HG03439 (cell line): ENCODE measurements around the gene LRMDA.

Experiments
- ATAC-seq: cut with Tn5 transposase; IDR thresholded peaks from one replicate; pipeline ENCODE4 v1.9.1; 2021; ENCODE audit warnings: mild to moderate bottlenecking, moderate library complexity; ENCODE audit not compliant: unreplicated experiment

The LRMDA gene

DNA sequence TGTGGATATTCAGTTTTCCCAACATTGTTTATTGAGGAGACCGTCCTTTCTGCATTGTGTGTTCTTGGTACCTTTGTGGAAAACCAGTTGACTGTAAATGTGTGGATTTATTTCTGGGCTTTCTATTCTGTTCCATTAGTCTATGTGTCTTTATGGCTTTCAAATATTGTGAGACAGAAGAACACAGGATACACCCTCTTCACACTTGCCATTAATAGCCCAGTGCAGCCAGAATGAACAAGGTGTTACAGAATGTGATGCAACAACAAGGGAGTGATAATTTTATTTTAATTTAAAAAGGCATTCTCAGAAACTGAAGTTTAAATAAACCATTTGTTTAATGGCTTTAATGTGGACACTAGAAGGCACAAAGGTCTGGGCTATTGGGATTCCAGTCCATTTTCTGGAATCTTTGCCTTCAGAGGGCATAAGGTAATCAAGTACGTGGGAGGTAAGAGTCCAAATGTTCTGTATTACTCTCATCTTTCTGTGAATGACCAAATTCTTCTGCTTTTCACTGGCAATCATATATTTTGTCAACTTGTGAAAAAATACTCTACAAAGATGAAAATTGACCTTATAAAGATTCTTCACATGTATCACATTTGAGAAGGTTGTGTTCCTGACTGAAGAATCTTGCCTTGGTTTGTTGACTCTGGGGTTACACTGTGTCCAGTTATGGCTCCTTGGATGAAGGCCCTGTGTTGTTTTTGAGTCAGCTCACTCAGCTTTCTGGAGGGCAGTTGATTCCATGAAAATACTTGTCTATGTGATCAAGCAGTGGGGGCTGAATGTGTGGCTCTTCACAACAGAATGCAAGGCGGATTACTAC lies 962.7 kb downstream of the LRMDA start:
- ATAC-seq: no peak

DNA sequence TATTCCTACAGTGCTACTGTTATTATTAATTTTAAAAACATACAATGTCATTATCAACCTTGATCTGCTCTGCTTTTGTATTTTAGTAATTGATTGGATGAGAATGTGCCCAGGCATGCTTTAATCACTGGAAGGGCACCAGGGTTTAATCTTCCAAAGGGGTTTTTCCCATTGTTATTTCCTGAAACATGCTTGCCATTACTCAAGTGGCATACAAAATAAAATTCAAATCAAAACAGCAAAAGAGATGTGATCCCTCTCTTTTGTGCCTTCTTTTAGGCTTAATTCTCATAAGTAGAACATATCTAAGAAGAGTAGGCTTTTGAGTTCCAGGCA lies 963.3 kb downstream of the LRMDA start:
- ATAC-seq: no peak

DNA sequence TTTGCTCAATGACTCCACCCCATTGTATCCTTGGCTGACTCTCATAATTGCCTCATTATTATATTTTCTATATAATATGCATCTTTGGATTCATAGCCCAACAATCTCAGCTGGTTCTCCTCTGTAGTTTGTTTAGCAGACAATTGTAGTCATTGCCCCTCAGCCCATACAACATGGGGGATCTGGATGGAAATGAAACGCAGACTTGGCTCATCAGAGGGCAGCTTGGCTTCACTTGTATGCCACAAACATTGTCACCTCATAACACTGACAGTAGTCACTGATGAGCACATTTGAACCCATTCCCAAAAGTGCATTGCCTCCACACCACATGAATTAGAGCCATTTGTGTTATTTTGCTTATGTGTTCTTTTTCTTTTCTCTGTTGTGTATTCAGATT lies 963.8 kb downstream of the LRMDA start:
- ATAC-seq: no peak

DNA sequence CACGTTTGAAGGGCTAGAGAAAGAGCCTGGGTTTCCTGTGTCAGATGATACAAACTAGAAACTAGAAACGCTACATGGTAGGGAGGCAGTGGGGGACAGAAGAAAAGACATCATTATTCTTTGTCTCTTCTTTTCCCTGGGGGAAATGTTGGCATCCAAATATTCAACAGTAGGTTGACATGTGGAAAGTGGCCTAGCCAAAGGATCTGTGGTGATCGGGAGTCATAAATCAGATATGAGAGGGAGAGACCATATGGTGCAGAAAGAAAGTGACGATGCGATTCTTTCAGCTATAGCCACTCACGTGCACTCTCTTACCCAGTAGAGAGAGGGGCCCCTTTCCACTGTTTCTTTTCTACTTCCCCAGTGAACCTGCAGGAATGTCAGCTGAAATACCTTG lies 964.7 kb downstream of the LRMDA start:
- no peak for ATAC-seq

DNA sequence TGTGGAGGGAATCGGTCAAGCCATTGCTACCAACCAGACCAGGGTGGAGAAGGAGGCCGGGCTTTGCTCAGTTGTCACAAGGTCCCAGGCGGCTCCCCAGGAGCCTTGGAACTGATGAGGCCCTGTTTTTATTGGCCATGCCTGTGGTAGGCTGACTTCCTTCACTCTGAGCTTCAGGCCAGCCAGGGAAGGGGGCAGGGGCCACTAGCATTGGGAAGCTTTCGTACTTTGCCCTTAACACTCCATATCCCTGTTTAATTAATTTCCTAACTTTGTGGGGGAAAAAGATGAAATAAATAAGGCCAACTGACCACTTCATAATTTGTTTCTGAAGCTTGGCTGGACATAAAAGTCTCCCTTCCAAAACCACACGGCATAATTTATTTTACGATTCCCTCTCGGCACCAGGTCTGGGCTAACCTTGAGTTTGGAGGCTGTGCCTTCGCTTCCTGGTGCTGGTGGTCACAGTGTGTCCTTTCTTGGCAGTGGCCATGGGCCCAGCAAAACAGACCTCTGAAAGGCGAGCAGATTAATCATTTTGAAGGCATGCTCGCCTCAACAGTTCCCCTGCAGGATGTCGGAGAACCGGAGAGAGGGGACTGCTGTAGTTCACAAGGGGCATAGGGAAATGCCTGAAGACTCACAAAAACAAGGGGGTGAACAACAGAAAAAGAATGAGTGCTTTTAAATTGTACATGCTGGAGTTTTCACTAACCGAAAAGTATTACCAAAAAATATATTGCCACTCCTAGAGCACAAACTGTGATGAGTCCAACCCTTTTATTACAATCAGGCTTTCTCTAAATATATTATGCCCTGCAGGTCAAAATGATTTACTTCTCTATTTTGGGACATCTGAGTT lies 966.0 kb downstream of the LRMDA start:
- ATAC-seq: no peak

DNA sequence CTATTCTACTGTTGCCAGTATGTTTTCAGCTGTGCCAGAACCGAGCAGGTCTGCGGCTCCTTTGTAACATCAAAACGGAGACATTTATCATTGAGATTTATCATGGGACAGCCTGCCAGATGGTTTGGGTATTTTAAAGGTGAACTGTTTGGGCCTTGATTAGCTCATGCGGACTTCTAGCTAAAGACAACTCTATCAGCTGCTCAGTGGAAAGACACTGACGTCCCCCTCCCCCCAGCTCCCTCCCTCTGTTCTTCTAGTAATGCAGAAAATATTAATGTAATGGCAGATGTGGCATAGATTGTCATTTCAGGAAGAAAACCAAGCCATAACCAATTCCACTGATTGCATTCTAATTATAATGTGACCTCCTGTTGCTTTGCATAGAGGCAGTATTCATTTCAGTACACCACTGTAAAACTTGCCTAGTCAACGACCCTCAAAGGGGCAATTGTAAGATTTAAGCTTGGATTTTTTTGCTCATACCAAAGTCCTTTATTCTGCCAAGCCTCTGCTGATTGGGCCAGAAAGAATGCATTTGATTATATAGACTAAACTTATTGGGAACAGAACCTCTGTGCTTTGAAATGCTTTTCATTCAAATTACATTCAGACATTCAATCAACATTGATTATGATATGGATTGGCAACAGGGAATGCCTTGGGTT lies 966.8 kb downstream of the LRMDA start:
- ATAC-seq: no peak

DNA sequence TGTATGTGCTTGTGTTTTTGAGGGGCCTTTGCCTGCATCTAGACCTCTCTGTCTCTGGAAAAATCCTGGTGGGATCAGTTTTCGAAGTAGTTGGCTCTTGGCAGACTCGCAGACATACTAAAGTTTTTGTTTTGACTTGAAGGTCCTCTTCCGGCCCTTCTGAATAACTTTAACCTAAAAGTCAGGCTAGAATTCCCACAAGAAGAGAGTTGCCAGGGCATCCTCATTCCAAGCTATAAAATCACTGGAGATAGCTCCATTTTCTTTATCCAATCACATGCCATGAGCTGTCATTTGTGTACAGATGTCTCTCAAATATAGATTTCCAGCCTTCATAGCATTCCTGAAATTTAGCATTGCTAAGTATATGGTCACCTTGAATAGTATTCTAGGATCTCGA lies 967.8 kb downstream of the LRMDA start:
- no peak for ATAC-seq

DNA sequence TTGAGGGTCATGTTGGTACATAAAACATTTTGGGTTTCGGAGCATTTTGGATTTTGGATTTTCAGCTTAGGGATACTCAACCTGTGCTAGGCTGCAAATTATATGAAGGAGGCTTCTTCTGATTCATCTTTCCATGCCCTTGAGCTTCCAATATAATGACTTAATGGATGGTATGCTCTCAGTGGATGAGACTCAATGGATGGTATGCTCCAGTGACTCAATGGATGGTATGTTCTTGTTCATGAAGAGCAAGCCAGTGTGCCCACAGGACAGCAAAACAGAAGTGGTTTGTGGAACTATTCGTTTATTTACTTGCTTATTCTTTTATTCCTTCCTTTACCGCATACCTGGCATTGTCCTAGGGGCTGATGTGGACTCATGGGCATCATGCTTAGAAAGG lies 969.6 kb downstream of the LRMDA start:
- ATAC-seq: no peak

DNA sequence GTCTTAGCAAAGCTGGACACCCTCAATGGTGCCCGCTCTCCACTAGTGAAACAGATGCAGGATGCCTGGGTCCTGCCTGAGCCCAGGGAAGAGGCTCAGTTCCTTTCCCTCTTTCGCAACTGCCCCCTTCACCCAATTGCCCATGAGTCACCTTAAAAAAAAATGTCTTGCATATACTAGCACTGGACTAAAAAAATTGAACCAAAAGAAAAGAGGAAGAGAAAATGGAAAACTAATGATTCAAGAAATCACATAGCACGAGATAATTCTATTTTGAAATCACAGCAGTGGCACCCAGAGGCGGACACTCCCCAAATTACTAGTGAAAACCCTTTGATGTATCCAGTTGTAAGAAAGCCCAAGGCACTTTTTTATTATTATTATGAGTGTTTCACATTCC lies 972.5 kb downstream of the LRMDA start:
- ATAC-seq: no peak

DNA sequence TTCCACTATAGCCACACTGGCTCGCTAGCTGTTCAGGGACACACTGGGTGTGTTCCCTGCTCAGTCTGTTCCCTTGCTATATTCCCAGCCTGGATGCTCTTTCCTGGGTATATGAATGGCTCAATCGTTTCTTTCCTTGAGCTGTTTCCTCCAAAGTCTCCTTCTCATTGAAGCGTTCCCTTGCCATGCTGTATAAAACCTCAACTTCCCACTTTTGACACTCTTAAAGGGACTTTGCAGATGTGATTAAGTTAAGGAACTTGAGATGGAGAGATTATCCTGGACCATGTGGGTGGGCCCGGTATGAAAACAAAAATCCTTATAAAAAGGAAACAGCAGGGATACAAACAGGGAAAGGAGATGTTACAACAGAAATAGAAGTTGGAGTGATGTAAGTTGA lies 973.1 kb downstream of the LRMDA start:
- ATAC-seq: no peak

DNA sequence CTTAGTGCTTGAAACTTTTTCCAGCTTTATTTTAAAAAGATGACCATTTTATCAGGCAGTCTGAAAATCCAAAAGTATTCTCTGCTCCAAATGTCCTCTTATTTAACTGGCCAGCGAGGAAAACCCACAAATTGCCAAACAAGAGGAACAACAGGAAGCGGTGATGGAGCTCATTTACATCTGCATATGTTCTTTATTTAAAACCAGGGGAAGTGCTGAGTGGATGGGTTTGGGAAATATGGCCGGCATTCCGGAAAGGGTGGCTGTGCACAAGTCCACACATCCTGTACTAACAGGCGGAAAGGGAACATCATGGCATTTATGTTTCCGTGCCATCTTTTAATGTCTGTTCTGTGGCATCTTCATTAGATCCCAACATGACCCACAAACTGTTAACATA lies 974.5 kb downstream of the LRMDA start:
- ATAC-seq: no peak

DNA sequence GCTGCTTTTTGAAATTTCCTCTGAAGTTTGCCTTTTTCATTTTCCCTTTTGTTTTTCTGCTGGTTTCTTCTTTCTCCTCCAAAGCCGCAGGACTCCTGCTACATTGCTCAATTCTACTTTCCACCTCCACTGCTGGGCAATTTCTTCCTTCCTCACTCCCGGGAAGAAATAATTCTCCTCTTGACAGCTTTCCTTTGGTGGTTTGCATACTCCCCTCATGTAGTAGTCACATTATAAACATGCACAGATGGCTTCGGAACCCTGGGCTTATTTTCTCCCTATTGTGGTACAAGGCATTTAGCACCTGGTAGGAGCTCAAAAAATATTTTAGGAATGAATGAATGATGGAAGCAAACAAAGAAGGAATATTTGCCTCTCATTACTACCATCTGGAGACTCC lies 977.2 kb downstream of the LRMDA start:
- ATAC-seq: no peak

DNA sequence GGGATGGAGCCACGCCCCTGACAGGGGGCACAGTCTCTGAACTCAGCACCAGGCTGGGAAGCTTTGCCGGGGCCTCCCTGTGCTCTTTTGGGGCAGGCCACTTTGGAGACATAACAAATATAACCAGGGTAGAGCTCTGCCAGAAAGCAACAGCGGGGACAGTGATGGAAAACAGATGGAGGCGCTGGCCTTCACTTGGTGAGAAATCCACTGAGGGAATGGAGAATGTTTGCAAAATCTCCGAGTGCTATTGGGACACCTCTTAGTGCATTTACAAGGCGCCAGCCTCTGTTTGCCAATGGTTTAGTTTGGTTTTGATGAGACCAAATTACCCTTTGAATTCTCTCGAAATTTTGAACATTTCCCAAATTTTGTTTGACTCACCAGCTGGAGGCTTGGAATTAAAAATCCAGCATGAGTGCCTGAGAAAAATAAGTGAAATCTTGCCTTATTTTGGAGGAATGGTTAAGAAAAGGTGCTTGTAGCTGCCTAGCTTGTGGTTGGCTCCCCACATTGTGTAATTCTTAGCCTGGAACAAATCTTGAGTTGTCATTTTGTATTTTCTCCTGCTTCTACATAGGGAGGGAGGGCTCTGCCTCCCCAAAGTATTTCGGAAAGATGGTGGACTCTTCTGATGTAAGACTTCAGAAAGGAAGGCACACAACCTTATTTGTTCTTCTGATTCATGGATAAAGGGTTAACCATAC lies 980.5 kb downstream of the LRMDA start:
- ATAC-seq: no peak

DNA sequence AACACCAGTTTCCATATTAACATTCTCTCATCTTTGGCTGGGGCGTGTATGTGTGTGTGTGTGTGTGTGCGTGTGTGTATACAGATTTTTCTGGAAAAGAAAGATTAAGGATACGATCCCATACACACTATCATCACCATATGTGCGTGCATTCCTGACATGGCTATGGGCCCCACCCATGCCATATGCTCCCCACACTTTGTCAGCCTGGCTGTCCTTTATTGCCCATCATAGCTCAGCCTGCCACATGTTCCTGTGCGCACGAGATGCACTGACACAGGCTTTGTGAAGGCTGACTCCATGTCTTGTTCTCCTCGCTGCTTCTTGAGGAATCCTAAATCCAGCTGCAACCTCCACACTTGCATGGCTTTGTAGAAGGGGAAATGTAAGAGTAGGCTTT lies 984.1 kb downstream of the LRMDA start:
- ATAC-seq: no peak

DNA sequence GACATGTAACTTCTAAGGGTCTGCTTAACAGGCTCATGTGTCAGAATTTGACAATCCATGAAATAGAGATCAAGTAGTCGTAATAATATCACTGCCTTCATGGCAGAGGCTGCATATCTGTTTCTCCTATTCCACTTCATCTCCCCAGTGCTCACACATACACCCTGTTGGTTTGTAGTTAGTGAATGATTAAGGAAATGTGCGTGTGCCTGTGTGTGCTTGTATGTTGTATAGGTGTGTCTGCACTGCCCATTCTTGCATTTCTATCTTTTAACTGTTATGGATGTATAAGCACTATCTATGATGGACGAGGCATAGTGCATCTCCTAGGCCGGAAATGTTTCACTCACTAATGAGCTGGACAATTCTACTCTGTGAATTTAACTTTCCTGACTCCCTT lies 985.2 kb downstream of the LRMDA start:
- ATAC-seq: no peak

DNA sequence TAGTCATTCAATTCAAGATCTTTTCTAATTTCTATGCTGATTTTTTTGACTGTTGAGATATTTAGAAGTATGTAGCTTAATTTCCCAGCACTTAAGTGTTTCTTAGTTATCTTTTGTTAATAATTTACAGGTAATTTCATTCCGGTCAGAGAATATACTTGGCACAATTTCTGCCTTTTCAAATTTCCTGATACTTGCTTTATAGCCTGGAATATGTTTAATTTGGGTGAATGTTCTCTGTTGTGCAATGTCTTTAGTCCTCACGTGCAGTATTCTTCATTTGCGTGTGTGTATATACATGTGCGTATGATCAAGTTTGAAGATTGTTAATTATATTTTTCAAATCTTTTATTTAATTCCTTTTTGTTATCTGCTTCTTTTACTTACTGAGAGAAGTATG lies 989.3 kb downstream of the LRMDA start:
- ATAC-seq: no peak

DNA sequence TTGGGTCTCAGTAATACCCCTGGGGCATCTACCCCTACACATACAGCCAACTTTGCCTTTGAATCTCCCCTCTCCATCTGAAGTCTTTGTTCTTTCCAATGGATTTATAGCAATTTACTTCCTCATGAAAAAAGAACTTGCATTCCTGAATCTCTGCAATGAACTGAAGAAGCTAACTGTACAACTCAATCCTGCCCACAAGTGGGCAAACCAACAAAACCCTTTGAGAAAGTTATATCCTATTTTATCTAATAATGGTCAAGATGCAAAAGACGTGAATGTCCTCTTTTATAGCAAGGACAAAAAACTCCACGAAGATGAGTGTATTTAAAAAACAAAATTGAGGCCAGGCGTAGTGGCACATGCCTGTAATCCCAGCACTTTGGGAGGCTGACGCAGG lies 991.3 kb downstream of the LRMDA start:
- ATAC-seq: no peak

DNA sequence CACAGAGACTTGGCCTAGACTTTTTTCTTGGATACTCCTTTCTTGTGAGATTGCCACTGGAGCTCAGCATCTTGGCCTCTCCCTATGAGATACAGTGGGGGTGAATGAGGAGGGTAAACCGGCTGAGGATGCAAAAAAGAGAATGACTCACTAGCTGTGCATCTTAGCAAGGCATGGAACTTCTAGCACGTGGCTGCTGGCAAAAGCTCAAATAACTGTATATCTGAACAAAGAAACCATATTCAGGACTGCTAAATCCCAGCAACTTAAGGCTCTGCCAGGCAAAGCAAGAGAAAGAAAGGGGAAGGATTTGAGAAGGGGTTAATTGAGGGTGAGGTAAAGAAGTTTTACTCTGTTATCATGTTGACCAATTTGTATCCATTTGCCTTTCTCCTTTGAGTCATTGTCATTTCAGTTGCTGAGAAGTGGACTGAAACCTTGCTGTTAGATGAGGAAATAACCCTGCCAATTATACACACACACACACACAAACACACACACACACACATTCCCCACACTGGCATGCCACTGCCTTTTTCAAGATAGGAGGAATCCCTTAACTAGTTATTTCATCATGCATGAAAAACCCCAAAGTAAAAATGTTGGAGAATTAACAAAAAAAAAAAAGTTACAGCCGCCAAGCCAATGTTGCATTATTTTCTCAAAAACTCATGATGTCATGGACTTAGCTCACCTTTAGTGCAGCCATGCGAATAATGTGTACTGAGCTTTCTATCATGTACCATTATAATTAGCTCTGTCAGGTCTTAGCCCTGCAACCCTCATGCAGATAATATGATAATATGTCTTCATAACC lies 997.3 kb downstream of the LRMDA start:
- no peak for ATAC-seq

DNA sequence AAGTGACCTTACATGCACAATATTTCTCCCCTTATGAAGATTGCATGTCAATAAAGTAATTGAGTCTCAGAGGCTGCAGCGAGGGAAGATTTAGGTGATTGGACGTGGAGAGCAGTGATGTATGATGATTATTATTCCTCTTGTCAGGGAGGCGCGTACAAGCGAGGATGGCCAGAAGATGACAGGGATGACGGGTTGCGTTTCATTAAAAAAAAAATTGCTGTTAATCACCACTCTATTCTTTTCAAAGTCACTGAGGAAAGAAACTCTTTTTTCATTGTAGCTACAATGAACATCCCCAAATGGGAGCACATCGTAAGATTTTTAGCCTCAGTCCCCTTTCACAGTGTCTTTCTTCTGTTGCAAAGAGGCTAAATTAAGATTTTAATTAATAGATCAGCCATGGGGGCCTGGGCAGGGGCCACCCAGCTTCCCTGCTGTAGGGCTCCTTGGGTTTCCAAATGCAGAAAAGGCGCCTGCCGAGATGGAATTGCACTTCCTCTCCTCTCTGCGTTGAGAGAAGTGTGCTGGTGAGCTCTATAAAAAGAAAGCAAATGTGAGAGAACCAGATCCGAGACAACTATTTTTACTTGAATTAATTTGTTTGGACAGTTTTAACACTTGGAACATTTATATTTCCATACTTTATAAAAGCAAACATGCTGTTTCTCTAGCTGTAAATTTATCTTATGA lies 998.1 kb downstream of the LRMDA start:
- ATAC-seq: no peak
